ENCODE measurements around the gene CHAF1A. TPM values are rescaled to one million over a fixed set of nuclear protein-coding genes. Genes with fewer than 3 reads are reported as not detected.

Gene CHAF1A
- total RNA-seq, 1 donor from 2014 or later, result 20.5 TPM

DNA sequence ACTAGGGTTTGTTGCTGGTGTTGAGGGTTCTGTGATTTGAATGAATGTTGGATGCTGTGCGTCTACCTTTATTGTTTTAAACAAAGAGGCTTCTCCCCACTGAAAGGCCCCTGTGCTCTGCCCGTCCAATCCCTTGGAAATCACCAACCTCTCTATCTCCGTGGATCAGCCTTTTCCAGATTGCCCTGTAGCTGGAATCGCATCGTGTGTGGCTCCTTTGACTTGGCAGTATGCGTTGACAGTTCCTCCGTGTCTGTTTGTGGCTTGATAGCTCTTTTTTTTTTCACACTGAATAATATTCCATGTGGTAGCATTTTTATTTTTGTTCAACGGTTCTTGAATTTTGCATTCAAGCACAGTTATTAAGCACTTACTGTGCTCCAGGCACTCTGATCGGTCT is 32.0 kb downstream of the CHAF1A start:
- peaks cover 6% of the 10 kb centered on the region for H3K27me3 Mint-ChIP-seq (ENCODE audit: unreplicated experiment)
- no peak overlapping the region for H3K4me3 Mint-ChIP-seq (ENCODE audit: unreplicated experiment)
- H3K36me3 Mint-ChIP-seq (ENCODE audit: unreplicated experiment), result no peaks in the 10 kb centered on the region
- no peak for DNase-seq
- peak overlapping the region; percentile 9 for H3K27ac Mint-ChIP-seq (ENCODE audit: unreplicated experiment)
- peaks cover 6% of the 10 kb centered on the region for H3K9me3 Mint-ChIP-seq (ENCODE audit: unreplicated experiment)
- TF ChIP-seq, protein P1, sequence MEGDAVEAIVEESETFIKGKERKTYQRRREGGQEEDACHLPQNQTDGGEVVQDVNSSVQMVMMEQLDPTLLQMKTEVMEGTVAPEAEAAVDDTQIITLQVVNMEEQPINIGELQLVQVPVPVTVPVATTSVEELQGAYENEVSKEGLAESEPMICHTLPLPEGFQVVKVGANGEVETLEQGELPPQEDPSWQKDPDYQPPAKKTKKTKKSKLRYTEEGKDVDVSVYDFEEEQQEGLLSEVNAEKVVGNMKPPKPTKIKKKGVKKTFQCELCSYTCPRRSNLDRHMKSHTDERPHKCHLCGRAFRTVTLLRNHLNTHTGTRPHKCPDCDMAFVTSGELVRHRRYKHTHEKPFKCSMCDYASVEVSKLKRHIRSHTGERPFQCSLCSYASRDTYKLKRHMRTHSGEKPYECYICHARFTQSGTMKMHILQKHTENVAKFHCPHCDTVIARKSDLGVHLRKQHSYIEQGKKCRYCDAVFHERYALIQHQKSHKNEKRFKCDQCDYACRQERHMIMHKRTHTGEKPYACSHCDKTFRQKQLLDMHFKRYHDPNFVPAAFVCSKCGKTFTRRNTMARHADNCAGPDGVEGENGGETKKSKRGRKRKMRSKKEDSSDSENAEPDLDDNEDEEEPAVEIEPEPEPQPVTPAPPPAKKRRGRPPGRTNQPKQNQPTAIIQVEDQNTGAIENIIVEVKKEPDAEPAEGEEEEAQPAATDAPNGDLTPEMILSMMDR (IDR thresholded peaks at IDR 0.05; ENCODE audit: partially characterized antibody, unreplicated experiment), result no peak
- H3K4me1 Mint-ChIP-seq (ENCODE audit: low read depth, unreplicated experiment), result peaks cover 6% of the 10 kb centered on the region

DNA sequence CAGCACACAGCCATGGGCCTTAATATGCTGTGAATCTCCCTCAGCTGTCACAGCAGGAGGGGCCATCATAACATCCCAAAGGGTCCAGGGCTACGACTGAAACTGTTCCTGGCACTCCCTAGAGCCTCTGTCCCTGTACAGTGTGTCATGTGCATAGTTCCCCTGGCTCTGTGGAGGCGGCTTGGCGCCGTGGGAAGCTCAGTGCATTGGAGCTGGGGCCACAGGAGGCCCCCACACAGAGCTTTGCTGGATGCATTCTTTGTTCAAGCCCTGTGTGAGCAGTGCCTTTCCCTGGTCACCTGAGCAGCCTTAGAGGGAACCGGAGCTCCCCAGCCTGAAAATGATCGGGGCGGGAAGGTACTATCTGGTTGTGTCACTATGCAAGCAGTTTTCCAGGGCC is 33.8 kb downstream of the CHAF1A start:
- DNase-seq, result no peak
- H3K36me3 Mint-ChIP-seq (ENCODE audit: unreplicated experiment), result no peaks in the 10 kb centered on the region
- TF ChIP-seq, protein P1 (IDR thresholded peaks at IDR 0.05; ENCODE audit: partially characterized antibody, unreplicated experiment), result no peak
- peaks cover 5% of the 10 kb centered on the region for H3K4me1 Mint-ChIP-seq (ENCODE audit: low read depth, unreplicated experiment)
- H3K27ac Mint-ChIP-seq (ENCODE audit: unreplicated experiment), result no peak overlapping the region
- peaks cover 2% of the 10 kb centered on the region for H3K27me3 Mint-ChIP-seq (ENCODE audit: unreplicated experiment)
- peaks cover 4% of the 10 kb centered on the region for H3K9me3 Mint-ChIP-seq (ENCODE audit: unreplicated experiment)
- no peak overlapping the region for H3K4me3 Mint-ChIP-seq (ENCODE audit: unreplicated experiment)

DNA sequence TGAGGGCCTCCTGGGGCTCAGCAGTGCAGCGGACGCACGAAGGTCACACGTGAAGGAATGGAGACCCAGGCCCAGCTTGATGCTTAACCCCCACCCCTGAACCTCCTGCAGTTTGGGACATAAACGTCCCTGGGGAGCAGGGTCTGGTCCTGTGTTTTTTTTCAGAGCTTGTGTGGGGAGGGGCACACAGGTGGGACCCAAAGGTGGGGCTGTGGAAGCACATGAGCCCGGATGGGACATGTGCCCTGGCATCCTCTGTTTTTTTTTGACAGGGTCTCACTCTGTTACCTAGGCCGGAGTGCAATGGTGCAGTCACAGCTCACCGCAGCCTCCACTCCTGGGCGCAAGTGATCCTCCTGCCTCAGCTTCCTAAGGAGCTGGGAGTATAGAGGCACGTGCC is 34.7 kb downstream of the CHAF1A start:
- H3K4me1 Mint-ChIP-seq (ENCODE audit: low read depth, unreplicated experiment), result peaks cover 5% of the 10 kb centered on the region
- peaks cover 3% of the 10 kb centered on the region for H3K9me3 Mint-ChIP-seq (ENCODE audit: unreplicated experiment)
- H3K4me3 Mint-ChIP-seq (ENCODE audit: unreplicated experiment), result no peak overlapping the region
- peaks cover 5% of the 10 kb centered on the region for H3K27me3 Mint-ChIP-seq (ENCODE audit: unreplicated experiment)
- no peaks in the 10 kb centered on the region for H3K36me3 Mint-ChIP-seq (ENCODE audit: unreplicated experiment)
- no peak overlapping the region for H3K27ac Mint-ChIP-seq (ENCODE audit: unreplicated experiment)
- TF ChIP-seq, protein P1 (IDR thresholded peaks at IDR 0.05; ENCODE audit: partially characterized antibody, unreplicated experiment), result no peak
- no peak for DNase-seq

DNA sequence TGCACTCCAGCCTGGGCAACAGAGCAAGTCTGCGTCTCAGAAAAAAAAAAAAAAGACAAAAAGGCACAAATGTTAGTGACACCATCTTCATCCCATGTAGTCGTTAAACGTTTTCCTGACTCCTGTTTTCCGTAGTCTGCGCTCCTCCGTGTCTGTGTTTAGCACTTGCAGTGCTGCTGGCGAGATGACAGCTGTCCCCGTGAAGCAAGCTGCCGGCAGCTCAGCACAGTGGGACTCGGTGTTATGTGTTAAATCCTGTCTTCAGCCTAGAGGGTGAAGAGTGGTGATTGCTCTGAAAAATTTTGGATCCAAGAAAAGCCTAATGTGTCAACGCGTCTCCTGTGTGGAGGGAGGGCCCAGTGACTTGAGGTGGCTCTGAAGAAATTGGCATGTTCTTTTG is 36.8 kb downstream of the CHAF1A start:
- TF ChIP-seq, protein P1 (IDR thresholded peaks at IDR 0.05; ENCODE audit: partially characterized antibody, unreplicated experiment), result no peak
- peak overlapping the region; percentile 47 for H3K4me3 Mint-ChIP-seq (ENCODE audit: unreplicated experiment)
- no peak for DNase-seq
- peaks cover 5% of the 10 kb centered on the region for H3K4me1 Mint-ChIP-seq (ENCODE audit: low read depth, unreplicated experiment)
- H3K9me3 Mint-ChIP-seq (ENCODE audit: unreplicated experiment), result peaks cover 3% of the 10 kb centered on the region
- H3K27ac Mint-ChIP-seq (ENCODE audit: unreplicated experiment), result peak overlapping the region; percentile 92
- no peaks in the 10 kb centered on the region for H3K36me3 Mint-ChIP-seq (ENCODE audit: unreplicated experiment)
- peaks cover 5% of the 10 kb centered on the region for H3K27me3 Mint-ChIP-seq (ENCODE audit: unreplicated experiment)

DNA sequence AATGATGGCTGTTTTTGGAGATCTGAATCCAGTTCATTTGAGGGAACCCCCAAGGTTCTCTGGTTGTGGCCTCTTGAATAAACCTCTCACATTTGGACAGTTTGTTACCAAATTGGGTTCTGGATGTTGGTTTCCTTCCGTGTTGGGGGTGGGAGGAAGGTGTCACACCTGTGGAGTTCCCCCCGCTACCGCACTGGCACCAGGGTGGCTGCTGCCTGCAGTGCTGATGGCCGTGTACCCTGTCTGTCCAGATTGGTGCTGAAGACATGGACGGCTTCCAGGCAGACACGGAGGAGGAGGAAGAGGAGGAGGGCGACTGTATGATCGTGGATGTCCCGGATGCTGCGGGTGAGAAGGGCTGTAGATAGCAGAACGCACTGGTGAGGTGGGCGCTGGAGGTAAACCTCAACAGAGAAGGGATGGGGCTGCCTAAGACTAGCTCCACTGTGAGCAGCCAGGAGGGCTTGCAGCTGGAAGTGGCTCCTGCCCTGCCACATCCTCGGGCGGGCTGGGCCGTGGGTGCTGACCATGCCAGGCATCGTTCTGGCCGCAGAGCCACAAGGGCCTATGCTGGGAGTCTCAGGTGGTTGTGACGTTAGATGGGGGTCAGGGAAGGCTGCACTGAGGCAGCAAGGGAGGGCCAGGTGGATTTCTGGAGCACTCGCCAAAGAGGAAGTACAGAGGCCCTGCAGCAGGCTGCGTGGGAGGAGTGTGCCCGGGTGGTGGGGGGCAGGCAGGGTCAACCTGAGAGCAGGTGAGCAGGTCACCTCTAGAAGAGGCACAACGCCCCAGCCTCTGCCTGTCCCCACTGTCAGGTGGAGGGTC is 39.8 kb downstream of the CHAF1A start:
- Mint-ChIP-seq H3K4me3 (ENCODE audit: unreplicated experiment) (no peak overlapping the region), H3K36me3 (ENCODE audit: unreplicated experiment) (no peaks in the 10 kb centered on the region), H3K27ac (ENCODE audit: unreplicated experiment) (peak overlapping the region; percentile 17), H3K27me3 (ENCODE audit: unreplicated experiment) (peaks cover 4% of the 10 kb centered on the region), H3K4me1 (ENCODE audit: low read depth, unreplicated experiment) (peaks cover 5% of the 10 kb centered on the region), H3K9me3 (ENCODE audit: unreplicated experiment) (peaks cover 1% of the 10 kb centered on the region)
- no peak for DNase-seq
- TF ChIP-seq, protein P1 (IDR thresholded peaks at IDR 0.05; ENCODE audit: partially characterized antibody, unreplicated experiment), result no peak

Data from glutamatergic neuron (in vitro differentiated cells).